GM21367 (cell line): Measurements from ENCODE around the gene CDC42EP2.
A peak's percentile ranks its signal among the peaks of the same experiment; 100 is the strongest.

Experiments
- ATAC-seq: cut with Tn5 transposase; IDR thresholded peaks from one replicate; pipeline ENCODE4 v1.9.1; 2021; ENCODE audit not compliant: unreplicated experiment

Gene CDC42EP2, protein sequence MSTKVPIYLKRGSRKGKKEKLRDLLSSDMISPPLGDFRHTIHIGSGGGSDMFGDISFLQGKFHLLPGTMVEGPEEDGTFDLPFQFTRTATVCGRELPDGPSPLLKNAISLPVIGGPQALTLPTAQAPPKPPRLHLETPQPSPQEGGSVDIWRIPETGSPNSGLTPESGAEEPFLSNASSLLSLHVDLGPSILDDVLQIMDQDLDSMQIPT

DNA sequence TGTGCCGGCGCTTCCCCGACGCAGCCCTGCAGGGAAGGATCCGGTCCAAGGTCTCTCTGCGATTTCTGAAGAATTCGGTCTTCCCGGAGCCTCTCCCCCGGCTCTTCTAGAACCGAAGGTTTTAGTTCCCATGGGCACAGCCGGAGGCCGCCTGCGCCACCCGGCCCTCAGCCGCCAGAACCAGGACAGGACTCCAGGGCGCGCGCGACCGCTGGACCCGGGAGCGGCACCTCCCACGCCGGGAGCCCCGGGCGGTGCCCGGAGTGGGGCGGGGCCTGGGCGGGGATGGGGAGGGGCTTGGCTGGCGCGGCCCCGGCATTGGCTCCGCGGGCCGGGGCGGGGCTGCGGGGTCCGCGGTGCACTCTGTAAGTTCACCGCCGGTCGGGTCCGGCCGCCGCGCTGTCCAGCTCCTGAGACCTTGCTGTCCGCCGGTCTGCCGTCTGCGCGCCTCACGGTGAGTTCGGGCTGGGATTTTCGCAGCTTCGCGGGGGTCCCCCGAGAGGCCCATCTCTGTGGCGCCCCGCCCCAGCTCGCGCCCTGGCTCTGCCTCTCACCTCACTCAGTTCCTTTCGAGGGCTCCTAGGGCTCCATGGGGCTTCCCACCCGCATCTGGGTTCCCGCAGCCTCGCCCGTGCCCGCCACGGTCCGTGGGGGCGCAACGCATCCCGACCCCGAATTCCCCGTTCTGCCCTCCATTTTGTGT is at the start of gene CDC42EP2:
Gene CDC42EP2 (plus strand): TSS at position 366 of the 703 bp plus-strand sequence. CDS start 6,033 bp downstream, outside the sequence.
- ATAC-seq: peak; percentile 65

DNA sequence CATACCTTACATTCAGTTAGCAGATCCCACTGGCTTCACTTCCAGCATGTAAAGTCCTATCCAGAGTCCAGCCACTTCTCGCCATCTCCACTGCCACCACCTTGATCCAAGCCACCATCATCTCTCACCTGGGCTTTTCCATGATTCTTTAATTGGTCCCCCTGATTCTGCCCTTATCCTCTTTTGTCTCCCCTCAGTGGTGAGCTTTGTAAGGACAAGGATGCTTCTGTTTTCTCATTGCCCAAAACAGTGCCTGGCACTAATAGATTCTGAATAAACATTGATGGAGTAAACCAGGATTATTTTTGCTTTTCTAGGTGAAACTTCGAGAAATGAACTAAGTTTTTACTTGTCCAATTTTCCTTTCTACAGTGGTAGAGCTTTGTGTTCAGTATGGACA is 48.5 kb upstream of the CDC42EP2 start:
- no peak for ATAC-seq

DNA sequence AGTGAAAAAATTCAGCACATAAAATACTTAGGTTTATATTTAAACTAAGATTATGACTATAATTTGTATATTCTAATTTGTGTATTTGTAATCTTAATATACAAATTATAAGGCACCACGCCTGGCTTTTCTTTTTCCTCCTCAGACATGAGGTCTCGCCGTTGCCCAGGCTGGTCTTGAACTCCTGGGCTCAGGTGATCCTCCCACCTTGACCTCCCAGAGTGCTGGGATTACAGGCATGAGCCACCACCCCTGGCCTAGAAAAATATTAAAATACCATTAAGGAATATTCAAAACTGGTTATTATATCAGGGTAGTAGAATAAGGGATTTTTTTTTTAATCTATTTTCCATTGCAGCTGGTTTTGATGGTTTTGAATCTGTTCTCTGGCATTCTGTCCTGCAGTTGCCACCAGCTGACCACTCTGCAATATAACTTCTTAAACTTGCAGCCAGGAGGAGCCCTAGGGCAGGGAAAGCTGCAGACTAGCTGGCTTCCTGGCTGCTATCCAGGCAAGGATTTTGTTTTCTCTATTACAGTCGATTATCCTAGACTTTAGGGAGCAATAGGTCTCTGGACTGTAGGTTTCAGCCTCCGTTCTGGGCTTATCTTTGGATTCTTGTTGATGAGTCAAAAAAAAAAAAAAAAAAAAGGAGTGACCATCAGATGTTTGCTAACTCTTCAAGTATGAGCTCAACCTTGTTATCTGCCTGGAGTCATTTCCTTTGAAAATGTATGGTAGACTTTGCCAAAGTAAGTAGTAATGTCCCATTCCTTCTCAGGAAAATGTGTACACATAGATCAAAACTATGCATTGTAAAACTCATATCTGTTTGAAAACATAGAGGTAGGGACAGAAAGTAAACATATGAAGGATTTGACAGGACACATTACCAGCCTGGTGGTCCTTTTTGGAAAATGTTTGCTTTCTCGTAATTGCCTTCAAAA is 39.7 kb upstream of the CDC42EP2 start:
- ATAC-seq: no peak

DNA sequence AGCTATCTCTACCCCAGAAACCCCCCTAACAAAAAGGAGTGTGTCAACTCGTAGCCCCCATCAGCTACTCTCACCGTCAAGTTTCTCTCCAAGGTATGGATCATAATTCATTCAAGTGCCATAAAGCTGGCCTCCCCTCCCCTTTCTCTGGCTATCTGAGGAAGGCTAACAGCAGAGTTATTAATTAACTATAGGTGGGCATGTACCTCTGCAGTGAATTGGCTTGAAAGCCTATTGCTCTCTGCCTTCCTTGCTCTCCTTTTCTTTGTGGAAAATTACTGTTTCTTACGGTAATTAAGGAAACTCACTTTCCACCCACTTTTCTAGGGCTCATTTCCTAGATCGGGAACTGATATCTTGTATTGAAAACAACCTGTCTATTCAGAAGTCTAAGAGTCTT is 38.8 kb upstream of the CDC42EP2 start:
- ATAC-seq: no peak

DNA sequence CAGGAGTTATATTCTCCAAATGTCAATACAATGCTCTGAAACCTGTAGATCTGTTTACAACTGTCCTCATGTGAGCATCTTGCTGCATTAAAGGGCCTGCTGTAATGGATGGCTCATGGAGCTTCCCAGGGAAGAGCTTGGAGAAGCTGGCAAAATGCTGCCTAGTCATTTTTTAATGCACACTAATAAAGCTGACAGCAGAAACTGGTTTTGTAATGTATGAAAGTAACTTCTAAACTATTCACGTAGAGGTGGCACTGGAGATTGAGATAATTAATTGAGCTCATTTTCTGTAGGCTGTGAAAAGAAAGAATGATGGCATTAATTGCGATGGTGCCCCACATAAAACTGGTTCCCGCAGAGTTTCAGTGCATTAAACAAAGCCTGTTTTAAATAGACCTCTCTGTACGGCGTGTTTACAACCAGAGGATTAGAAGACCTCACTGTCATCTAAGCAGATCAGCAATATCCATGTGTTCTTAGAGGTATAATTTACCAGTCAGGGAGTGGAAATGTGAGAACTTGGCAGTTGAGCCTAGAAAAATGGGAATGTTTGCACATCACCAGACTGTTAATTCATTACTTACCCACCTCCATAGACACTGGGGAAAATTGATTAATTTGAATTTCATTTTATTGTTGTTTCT is 36.9 kb upstream of the CDC42EP2 start:
- ATAC-seq: no peak

DNA sequence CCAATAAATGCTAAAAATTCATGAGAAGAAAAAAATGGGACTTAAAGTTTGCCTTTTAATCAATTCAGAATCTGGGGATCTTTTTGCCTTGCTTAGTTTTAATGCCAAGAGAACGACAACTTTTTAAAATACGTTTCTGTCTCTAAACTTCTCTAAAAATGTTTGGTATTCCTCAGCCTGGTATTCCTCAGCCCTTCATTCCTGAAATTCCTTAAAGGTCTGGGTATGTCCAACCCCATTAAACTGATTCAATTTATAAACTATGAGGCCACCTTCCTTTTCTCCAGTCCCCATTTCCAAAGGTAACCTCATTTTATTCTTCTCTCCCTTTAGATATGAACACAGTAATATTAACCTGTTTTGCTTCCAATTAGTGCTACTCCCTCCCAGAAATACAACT is 36.3 kb upstream of the CDC42EP2 start:
- no peak for ATAC-seq

DNA sequence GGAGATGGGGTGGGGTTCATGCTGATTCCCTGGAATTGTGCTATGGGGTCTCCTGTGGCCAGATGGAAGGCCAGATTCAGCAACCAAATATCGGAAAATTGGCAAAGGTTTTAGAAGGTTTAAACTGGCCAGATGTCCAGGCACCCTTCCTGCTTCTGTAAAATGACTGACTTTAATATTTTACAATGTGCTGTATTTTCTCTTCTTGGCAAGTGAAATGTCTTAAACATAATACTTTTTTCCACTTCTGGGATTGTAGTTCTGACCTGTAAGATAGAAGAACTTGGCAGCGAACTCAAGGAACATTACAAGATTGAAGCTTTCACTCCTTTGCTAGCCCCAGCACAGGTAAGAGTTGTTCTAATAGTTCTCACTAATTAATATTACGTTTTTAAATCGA is 35.4 kb upstream of the CDC42EP2 start:
- no peak for ATAC-seq

DNA sequence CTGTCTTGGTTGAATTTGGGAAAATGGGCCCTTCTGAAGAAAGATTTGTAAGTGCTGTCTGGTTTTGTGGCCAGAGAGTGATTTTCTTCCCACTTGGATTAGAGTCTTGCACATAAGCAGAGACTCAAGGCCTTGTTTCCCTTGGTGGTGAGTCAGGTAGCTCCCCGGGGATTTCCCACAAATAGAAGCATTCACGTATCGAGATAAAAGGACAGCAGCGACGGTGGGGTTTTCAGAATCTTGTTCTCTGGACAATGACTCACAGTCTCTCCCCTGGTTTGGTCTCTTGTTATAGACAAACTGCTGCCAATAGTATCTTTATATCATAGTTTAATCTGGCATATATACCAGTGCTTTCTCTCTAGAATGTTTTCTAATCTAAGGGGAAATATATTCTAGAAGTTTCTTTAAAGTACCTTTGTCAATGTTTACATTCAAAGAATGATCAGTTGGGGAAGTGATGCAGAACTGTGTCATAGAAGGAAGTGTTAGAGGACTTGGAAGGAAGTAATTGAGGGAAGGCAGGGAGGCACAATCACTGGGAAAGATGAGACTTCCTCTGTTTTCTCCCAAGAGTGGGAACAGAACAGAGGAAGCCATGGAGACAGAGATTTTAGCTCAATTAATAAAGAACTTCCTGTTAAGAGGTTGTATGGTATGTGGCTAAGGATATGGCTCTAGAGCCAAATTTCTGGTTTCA is 34.8 kb upstream of the CDC42EP2 start:
- no peak for ATAC-seq

DNA sequence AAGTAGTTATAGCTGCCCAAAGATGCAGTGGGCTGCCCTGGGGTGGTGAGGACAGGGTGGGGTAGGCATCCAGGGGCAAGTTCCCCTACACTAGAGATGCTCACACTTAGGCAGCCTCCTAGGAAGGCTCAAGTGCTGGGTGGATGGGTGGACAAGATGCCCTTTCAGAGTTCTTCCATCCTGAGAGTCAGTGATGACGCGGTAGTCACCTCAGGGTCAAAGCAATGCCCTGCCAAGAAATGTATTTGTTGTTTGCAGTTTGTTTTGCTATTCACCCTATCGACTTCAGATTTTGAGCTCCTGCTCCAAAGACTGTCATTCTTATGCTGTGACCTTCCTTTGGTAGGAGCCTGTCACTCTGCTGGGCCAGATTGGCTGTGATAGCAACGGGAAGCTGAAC is 34.0 kb upstream of the CDC42EP2 start:
- no peak for ATAC-seq

DNA sequence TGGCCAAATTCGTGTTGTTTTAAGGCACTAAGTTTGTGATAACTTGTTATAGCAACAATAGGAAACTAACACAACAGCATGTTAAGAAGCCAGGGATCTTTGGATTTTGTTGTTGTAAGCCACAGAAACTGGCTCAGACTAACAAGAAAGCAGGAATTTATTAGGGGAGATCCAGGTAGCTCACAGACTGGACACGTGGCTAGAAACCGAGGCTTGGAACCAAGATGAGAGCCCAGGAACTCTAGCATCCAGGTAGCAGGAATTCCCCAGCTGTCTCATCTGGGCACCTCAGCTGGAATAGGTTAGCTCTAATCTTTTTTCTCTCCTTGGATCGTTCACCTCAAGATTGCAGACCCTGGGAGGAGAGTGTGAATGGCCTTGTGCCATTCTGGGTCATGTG is 28.0 kb upstream of the CDC42EP2 start:
- ATAC-seq: no peak

DNA sequence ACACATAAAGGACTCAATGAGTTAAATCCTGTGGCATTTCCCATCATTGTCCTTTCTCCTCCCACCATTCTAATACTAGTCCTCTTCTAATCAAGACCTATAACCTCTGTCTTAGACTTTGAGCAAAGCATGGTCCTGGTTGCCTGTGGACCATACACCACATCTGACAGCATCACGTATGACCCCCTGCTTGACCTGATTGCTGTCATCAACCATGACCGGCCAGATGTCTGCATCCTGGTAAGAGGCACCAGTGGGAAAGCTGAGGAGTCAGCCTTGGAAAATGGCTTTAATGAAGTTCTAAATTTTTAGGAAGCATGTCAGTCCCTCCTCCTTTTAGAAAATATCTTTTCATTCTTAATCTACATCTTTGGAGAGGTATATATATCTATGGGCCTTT is 27.1 kb upstream of the CDC42EP2 start:
- ATAC-seq: no peak

DNA sequence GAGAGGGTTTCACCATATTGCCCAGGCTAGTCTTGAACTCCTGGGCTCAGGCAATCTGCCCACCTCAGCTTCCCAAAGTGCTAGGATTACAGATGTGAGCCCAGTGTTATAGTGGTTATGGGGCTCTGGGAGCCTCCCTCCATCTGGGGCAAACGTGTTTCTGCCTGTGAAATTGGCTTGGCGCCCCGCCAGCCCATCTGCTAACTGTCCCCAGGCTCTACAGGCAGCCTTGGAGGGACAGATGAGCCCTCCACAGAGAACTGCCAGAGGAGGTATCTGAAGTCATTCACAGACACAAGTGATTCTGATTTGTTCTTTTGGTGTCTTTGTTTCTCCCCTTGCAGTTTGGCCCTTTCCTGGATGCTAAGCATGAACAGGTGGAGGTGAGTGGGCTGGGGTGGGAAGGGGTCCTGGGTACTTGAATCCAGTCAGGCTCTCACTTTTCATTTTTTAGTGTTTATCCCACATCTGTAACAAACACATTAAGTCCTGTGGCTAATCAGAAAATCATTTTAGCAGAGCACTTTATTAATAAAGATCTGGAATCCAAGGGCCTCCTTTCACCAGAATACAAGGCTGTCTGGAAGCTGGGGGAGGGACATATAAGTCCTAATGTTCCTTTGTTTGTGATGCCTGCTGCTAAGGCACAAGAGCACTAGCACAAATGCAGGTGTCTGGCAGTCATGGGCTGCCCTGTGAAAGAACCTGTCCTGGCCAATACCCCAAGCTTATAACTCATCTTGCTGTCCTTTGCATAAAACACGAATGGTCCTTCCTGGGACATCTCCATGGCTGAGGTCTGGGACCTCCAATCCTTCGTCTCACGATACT is 25.7 kb upstream of the CDC42EP2 start:
- no peak for ATAC-seq

DNA sequence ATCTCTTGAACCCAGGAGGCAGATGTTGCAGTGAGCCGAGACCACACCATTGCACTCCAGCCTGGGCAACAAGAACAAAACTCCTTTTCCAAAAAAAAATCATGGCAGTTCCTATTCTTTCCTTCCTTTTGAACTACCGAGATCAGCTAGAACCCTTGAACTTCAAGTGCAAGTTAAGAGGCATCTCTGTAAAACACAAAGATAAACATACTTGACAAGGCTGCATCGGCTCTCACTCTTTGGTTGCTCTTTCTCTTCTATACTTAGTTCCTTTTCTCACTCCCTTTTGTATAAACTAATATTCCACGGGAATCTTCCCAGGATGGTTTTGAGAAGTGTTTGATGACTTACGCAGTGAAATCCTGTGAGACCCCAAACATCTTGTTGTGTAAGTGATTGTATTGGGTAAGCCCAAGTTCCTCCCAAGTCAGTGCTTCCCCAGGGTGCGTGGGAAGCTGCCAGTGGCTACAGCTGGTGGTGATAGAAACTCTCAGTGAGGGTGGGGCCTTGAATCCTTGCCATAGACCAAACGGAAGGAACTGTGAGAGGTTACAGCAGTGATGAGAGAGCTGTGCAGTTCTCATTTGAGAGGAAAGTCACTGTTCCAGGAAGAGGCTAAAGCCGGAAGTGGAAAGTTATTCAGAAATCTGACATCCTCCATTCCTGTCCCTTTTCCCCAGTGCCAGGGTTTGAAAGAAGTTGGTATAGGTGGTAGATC is 24.1 kb upstream of the CDC42EP2 start:
- no peak for ATAC-seq

DNA sequence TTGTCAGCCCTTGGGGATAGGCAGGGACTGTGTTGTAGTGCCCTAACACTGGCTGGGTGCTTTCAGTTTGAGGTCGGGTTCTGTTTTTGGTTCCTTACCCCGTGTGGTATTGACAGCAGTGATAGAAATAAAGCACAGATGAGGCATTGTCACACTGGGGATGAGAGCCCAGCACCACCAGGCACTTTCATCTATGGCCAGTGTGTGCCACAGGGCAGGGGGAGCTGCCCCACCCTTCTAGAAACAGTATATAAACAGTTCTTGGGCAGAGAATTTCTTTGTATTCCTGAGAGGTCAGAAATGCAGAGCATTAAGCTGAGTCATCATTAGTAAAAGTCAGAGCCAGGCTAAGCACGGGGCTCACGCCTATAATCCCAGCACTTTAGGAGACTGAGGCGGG is 23.1 kb upstream of the CDC42EP2 start:
- ATAC-seq: no peak

DNA sequence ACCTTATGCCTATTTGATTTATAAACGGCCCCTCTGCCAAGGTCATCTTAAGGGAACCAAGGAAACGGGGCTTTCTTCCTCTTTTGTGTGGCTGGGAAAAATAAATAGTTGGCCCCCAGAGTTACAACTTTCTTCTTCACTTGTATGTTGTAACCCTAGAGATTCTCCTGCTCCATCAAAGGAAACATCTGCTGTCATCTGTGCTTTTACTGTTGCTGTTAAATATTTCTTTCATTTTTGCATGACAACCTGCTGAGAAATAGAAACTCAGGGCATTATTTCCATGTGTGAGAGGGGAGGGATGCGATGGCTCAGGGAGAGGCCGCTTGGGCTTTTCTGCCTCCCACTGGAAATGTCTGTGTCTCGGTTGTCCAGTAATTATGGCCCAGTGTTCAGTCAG is 21.8 kb upstream of the CDC42EP2 start:
- ATAC-seq: no peak

DNA sequence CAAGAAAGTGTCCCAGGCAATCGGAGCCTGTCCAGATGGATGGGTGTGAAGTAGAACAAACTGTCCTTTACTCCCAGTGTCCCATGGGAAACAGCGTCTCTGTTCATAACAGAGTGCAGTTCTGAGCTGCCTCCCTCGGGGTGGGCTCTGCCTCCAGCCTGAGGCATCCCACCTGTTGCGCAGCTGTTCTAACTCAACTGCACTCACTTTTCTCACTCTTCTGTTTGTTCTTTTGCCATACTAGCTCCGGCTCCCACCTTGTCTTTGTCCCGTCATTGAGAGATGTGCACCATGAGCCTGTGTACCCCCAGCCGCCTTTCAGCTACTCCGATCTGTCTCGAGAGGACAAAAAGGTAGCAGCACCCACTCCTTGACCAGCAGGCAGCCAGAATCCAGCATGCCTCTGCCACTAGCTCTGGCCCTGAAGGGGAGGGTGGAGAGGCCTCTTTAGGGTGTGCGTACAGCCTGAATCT is 20.7 kb upstream of the CDC42EP2 start:
- ATAC-seq: no peak

DNA sequence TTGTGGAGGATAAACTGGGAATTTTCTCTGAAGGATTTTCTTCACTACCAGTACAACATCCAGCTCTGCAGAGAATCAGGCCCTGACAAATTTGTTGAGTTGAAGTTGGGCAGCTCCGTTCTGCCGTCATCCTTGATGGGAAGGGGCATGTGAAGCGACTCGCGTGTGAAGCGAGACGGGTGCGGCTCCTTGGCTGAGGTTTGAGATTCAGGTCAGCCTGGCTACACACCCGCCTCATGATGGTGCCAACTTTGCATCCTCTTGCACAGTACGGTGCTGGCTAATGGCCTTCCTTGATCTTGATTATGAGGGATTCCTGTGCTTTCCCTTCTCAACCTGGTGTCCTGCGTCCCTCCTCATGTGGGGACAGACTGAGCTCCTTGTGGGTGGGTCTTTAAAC is 19.7 kb upstream of the CDC42EP2 start:
- no peak for ATAC-seq

DNA sequence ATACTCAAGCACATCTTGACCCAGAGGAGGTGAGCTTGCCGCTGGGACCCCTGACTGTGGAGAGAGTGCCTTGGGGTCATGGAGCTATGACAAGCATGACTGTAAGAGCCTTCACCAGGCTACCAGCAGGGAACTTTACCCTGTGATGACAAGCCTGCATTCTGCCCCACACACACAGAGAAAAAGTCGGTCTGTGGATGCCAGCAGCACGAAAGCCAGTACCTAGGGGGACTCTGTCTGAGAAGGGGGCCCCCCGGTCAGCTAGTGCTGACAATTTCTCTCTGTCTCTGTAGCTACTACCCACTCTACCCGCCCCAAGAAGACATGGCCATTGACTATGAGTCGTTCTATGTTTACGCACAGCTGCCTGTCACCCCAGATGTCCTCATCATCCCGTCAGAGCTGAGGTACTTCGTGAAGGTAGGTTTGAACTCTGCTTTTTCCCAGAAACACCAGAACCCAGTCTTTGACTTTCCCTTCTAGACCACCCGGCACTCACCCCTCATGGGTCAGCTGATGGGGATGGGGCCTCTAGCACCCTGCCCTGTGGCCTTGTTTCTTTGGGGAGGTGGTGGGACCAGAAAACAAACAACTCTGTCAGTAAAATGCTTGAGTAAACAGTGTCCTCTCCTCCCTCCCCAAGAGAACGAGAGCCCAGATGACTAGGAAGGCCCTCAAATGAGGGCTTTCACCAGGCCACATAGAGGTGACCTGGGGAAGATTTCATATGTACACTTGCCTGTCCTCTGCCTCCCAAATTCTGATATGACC is 18.9 kb upstream of the CDC42EP2 start:
- ATAC-seq: no peak
